ENCODE measurements around the gene HDDC3.

The HDDC3 gene

GRCh38 chr15:90953947-90954711 is 21.8 kb upstream of the HDDC3 start:
- DNase-seq, result no peak

GRCh38 chr15:90952901-90953677 is 20.7 kb upstream of the HDDC3 start:
- no peak for DNase-seq

- DNase-seq, result no peak
Measured at GRCh38 chr15:90950676-90951075, 18.3 kb upstream of the HDDC3 start.

DNA sequence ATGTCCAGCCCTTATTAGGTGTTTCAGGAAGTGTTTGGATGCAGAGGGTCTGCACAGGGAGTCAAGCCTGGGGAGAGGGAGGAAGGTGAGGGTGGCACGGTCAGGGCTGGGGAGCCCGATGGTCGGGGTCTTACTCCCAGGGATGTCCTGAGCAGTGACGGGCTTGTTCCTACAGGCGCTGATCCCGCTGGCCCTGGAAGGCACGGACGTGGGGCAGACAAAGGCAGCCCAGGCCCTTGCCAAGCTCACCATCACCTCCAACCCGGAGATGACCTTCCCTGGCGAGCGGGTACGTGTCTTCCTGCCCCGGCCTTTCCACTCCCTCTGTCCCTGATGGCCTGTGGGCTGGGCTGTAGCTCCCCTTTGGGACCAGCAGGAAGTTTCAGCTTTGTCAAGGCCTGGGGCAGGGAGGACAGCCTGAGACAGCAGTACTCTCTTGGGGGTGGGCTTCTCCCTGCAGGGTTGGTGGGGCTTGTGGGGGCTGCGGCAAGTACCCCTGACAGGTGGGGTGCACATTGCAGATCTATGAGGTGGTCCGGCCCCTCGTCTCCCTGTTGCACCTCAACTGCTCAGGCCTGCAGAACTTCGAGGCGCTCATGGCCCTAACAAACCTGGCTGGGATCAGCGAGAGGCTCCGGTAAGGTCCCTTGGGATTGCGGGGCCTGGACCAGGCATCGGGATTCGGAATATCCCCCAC is 17.8 kb upstream of the HDDC3 start:
- no peak for DNase-seq

- DNase-seq, result no peak
Measured at GRCh38 chr15:90948506-90948905, 16.2 kb upstream of the HDDC3 start.

GRCh38 chr15:90947577-90948357 is 15.4 kb upstream of the HDDC3 start:
- DNase-seq, result no peak

- no peak for DNase-seq
Measured at GRCh38 chr15:90946941-90947576, 14.7 kb upstream of the HDDC3 start.

- DNase-seq, result no peak
Measured at GRCh38 chr15:90946538-90946937, 14.2 kb upstream of the HDDC3 start.

GRCh38 chr15:90945091-90945490 is 12.7 kb upstream of the HDDC3 start:
- DNase-seq, result no peak

- DNase-seq, result no peak
Measured at GRCh38 chr15:90942354-90943120, 10.2 kb upstream of the HDDC3 start.

- no peak for DNase-seq
Measured at GRCh38 chr15:90941038-90941437, 8.7 kb upstream of the HDDC3 start.

DNA sequence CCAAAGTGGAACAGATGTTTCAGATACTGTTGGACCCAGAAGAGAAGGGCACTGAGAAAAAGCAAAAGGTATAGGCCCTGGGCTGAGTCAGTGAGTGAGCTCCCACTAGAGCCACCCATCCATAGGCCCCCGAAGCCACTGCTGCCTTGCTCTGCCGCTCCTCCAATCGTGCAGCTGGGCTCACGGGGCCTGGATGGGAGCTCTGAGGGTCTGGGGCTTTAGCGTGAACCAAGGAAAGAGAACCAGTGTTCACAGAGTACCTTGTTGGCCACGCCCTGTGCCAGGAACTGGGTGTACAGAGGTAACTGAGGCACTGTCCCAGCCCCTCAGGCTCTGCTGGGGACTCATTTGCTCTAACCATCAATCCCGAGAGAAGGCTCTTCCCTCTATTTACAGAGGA is 7.4 kb upstream of the HDDC3 start:
- DNase-seq, result no peak

GRCh38 chr15:90938261-90938660 is 5.9 kb upstream of the HDDC3 start:
- DNase-seq, result no peak

GRCh38 chr15:90936823-90937222 is 4.5 kb upstream of the HDDC3 start:
- no peak for DNase-seq

GRCh38 chr15:90934949-90935751 is 2.8 kb upstream of the HDDC3 start, which contains the start of gene UNC45A:
Gene UNC45A, plus strand, starts transcription at chr15:90935285. Its CDS starts 40 bp downstream, at chr15:90935325.
- peak; percentile 98 for DNase-seq

- peak; percentile 93 for DNase-seq
Measured at GRCh38 chr15:90934256-90934948, 2.1 kb upstream of the HDDC3 start.

DNA sequence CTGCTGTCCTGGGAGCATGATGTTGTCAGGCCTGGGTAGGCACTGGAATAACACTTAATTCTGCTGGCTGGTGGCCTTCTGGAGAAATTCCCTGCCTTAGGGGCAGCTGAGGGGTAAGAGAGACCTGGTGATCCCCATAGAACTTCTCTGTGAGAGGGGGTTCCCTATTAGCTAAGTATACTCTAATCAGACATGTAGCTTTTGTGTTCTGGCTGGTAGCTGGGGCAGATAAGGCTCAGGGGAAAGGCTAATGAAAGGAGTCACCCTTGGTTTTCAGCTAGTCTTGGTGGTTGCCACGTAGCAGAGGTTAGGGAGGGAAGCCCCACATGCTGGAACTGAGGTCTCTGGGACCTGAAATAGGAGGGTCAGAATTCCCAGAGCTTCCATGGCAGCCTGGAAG is 952 bp upstream of the HDDC3 start:
- no peak for DNase-seq

DNA sequence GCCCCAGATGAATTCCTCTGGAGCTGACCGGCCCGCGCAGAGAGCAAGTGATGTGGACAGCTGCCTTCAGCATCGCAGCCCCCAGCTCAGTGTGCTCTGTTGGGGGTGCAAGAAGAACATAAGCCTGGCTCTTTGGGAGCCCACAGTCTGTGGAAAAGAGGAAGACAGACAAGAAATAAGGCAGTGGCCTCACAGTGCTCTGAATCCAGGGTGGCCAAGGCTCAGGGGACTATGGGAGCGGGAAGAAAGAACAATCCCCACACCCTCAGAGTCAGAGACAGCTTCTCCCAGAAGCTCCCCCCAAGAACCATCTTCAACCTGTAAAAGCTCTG is 277 bp upstream of the HDDC3 start:
- DNase-seq, result no peak

DNA sequence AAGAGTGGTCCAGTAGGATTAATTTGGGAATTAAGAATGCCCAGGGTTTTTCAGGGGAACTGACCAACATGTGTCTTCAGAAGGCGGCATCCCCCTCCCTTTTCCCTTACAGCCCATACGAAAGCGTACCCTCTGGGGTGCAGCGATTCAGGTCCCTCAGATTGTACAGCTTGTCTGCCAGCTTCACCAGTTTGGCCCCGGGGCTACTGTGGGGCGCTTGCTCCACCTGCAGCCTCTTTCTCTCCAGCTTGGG is 848 bp downstream of the HDDC3 start:
- DNase-seq, result no peak

DNA sequence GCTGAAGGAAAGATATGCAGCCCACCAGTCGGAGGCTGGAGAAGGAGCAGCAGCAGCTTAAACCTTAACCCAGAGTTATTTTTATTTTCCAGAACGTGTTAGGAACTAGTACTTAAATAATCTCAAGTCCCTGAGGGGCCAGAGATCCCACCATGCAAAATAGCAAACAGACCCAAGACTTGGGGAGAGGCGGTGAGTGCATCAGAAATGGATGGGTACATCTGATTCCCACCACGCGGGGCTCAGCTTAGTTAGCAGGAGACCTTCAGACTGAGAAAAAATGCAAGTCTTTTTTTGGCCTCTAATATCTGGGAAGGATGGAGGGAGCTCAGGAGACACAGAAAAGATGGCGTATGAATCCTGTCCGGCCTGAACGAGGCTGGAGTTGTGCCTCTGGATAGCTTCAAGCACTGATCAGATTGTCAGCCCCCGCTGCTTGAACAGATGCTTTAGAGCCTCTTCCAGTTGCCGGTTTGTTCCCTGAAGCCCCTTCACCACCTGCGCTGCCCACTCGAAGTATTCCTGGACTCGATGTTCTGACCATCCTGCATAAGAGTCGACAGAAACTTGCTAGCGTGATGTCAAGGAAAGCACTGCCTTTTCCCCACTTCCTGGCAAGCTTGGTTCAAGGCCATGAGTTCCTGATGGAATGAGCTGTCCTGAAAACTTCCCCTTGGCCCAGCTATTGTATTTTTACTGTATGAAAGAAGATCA is 1.3 kb downstream of the HDDC3 start:
- no peak for DNase-seq

Data from activated CD8-positive, alpha-beta memory T cell treated with anti-CD3 and anti-CD28 coated beads for 24 hours (primary cell).